GM18861 (cell line): ENCODE data around the gene FAM241A.
"Not testable (repeated sequence)": the region's sequence is repeated elsewhere in the genome, so short reads cannot be mapped to it uniquely, and the experiment has no call there.

Experiments used
- ATAC-seq: cut with Tn5 transposase; IDR thresholded peaks from one replicate; pipeline ENCODE4 v1.9.1; 2021; ENCODE audit not compliant: unreplicated experiment

The FAM241A gene

GRCh38 chr4:112172180-112172579 lies 26.9 kb downstream of the FAM241A start:
- peak; percentile 74 for ATAC-seq

GRCh38 chr4:112173593-112174558 lies 28.6 kb downstream of the FAM241A start:
- ATAC-seq, result no peak

- ATAC-seq, result no peak
Measured at GRCh38 chr4:112175840-112176239, 30.6 kb downstream of the FAM241A start.

GRCh38 chr4:112176596-112176995 lies 31.3 kb downstream of the FAM241A start:
- ATAC-seq, result no peak

- not testable (repeated sequence) for ATAC-seq
Measured at GRCh38 chr4:112178741-112179140, 33.5 kb downstream of the FAM241A start.

GRCh38 chr4:112181358-112182000 lies 36.2 kb downstream of the FAM241A start:
- ATAC-seq, result no peak

GRCh38 chr4:112182604-112183003 lies 37.4 kb downstream of the FAM241A start:
- no peak for ATAC-seq

- no peak for ATAC-seq
Measured at GRCh38 chr4:112183252-112183651, 38.0 kb downstream of the FAM241A start.

- ATAC-seq, result no peak
Measured at GRCh38 chr4:112184438-112184837, 39.2 kb downstream of the FAM241A start.

- peak; percentile 37 for ATAC-seq
Measured at GRCh38 chr4:112185334-112185733, 40.1 kb downstream of the FAM241A start.

GRCh38 chr4:112185740-112186670 lies 40.8 kb downstream of the FAM241A start:
- no peak for ATAC-seq

- no peak for ATAC-seq
Measured at GRCh38 chr4:112189754-112190153, 44.5 kb downstream of the FAM241A start.

GRCh38 chr4:112190684-112191083 lies 45.4 kb downstream of the FAM241A start:
- ATAC-seq, result no peak

- ATAC-seq, result no peak
Measured at GRCh38 chr4:112196461-112196860, 51.2 kb downstream of the FAM241A start.

- ATAC-seq, result no peak
Measured at GRCh38 chr4:112199041-112199440, 53.8 kb downstream of the FAM241A start.

GRCh38 chr4:112201915-112202505 lies 56.8 kb downstream of the FAM241A start:
- no peak for ATAC-seq

- no peak for ATAC-seq
Measured at GRCh38 chr4:112203593-112203992, 58.3 kb downstream of the FAM241A start.

- ATAC-seq, result peak; percentile 51
Measured at GRCh38 chr4:112206431-112206830, 61.2 kb downstream of the FAM241A start.

- ATAC-seq, result not testable (repeated sequence)
Measured at GRCh38 chr4:112208137-112209095, 63.2 kb downstream of the FAM241A start.
